ENCODE data around the gene CEMIP.

DNA sequence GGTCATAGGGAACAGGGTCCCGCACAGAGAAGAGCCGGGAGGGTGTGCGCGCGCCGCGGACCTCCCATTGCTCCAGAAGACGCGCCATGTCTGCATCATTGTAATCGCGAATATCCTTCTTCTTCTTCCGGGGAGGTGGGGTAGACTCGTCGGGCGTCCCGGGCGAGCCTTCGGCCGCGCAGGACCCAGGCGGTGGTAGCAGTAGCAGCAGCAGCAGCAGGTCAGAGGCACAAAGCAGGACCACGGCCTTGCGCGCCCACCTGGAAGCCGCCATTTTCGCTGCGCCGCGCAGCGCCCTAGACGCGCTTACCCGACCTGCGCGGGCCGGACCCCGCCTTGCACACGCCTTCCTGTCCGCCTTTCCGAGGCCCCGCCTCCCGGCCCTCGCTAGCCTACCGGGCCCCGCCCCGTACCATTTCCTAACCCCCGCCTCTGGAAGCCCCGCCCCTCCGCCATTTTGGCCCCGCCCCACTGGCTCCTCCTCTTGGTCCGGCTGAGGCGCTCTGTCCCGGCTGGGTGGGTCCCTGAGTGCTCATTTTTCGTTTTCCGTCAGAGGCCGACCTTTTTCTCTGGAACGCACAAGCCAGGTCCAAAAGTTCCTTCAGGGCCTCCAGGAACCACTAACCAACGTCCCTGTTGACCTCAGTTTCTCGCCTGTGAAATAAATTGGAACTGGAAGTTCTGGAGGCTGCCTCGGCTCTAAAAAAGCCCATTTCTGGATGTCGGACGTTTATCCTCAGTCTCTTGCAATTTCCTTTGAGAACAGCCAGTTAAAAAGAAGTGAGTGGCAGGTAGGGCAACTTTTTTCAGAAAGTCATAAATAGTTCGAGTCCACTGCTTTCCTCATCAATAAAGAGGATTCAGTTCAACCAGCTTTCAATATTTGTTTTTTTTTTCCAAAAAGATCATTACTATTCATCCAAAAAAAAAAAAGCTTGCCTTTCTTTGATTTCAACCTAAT lies 210.6 kb downstream of the CEMIP start, which contains the start of gene MESD:
- TF ChIP-seq EZH2phosphoT487 (IDR thresholded peaks at IDR 0.05; ENCODE audit: borderline replicate concordance, low read depth) (no peak), TAF1 (IDR thresholded peaks at IDR 0.05; ENCODE audit: borderline replicate concordance, low read depth, low read length) (peak; percentile 91), EP300 (IDR thresholded peaks at IDR 0.05; ENCODE audit: borderline replicate concordance in 1 of 2, low read depth in 1 of 2, low read length in 1 of 2) (no peak), JUND (IDR thresholded peaks at IDR 0.05) (no peak), CHD2 (IDR thresholded peaks at IDR 0.05; ENCODE audit: low read length, partially characterized antibody) (no peak), TEAD4 (IDR thresholded peaks at IDR 0.05; ENCODE audit: borderline replicate concordance, insufficient read depth) (no peak), YY1 (IDR thresholded peaks at IDR 0.05; ENCODE audit: low read depth) (peak; percentile 92), SIN3A (IDR thresholded peaks at IDR 0.05; ENCODE audit: borderline replicate concordance, low read depth, low read length) (peak; percentile 74; the same call in 1 of the 2 replicates)
- TF ChIP-seq, protein P1, sequence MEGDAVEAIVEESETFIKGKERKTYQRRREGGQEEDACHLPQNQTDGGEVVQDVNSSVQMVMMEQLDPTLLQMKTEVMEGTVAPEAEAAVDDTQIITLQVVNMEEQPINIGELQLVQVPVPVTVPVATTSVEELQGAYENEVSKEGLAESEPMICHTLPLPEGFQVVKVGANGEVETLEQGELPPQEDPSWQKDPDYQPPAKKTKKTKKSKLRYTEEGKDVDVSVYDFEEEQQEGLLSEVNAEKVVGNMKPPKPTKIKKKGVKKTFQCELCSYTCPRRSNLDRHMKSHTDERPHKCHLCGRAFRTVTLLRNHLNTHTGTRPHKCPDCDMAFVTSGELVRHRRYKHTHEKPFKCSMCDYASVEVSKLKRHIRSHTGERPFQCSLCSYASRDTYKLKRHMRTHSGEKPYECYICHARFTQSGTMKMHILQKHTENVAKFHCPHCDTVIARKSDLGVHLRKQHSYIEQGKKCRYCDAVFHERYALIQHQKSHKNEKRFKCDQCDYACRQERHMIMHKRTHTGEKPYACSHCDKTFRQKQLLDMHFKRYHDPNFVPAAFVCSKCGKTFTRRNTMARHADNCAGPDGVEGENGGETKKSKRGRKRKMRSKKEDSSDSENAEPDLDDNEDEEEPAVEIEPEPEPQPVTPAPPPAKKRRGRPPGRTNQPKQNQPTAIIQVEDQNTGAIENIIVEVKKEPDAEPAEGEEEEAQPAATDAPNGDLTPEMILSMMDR (IDR thresholded peaks at IDR 0.05): no peak
- TF ChIP-seq, protein P2, sequence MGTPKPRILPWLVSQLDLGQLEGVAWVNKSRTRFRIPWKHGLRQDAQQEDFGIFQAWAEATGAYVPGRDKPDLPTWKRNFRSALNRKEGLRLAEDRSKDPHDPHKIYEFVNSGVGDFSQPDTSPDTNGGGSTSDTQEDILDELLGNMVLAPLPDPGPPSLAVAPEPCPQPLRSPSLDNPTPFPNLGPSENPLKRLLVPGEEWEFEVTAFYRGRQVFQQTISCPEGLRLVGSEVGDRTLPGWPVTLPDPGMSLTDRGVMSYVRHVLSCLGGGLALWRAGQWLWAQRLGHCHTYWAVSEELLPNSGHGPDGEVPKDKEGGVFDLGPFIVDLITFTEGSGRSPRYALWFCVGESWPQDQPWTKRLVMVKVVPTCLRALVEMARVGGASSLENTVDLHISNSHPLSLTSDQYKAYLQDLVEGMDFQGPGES (IDR thresholded peaks at IDR 0.05; ENCODE audit: low read depth, low read length): no peak
- TF ChIP-seq, protein P3, sequence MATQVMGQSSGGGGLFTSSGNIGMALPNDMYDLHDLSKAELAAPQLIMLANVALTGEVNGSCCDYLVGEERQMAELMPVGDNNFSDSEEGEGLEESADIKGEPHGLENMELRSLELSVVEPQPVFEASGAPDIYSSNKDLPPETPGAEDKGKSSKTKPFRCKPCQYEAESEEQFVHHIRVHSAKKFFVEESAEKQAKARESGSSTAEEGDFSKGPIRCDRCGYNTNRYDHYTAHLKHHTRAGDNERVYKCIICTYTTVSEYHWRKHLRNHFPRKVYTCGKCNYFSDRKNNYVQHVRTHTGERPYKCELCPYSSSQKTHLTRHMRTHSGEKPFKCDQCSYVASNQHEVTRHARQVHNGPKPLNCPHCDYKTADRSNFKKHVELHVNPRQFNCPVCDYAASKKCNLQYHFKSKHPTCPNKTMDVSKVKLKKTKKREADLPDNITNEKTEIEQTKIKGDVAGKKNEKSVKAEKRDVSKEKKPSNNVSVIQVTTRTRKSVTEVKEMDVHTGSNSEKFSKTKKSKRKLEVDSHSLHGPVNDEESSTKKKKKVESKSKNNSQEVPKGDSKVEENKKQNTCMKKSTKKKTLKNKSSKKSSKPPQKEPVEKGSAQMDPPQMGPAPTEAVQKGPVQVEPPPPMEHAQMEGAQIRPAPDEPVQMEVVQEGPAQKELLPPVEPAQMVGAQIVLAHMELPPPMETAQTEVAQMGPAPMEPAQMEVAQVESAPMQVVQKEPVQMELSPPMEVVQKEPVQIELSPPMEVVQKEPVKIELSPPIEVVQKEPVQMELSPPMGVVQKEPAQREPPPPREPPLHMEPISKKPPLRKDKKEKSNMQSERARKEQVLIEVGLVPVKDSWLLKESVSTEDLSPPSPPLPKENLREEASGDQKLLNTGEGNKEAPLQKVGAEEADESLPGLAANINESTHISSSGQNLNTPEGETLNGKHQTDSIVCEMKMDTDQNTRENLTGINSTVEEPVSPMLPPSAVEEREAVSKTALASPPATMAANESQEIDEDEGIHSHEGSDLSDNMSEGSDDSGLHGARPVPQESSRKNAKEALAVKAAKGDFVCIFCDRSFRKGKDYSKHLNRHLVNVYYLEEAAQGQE (IDR thresholded peaks at IDR 0.05; ENCODE audit: low read depth, low read length): no peak
- TF ChIP-seq, protein P4, sequence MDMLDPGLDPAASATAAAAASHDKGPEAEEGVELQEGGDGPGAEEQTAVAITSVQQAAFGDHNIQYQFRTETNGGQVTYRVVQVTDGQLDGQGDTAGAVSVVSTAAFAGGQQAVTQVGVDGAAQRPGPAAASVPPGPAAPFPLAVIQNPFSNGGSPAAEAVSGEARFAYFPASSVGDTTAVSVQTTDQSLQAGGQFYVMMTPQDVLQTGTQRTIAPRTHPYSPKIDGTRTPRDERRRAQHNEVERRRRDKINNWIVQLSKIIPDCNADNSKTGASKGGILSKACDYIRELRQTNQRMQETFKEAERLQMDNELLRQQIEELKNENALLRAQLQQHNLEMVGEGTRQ (IDR thresholded peaks at IDR 0.05; ENCODE audit: borderline replicate concordance, low read depth, low read length): no peak
- TF ChIP-seq, protein P5, sequence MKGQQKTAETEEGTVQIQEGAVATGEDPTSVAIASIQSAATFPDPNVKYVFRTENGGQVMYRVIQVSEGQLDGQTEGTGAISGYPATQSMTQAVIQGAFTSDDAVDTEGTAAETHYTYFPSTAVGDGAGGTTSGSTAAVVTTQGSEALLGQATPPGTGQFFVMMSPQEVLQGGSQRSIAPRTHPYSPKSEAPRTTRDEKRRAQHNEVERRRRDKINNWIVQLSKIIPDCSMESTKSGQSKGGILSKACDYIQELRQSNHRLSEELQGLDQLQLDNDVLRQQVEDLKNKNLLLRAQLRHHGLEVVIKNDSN (IDR thresholded peaks at IDR 0.05; ENCODE audit: borderline replicate concordance, low read depth): no peak
- TF ChIP-seq, protein P6, sequence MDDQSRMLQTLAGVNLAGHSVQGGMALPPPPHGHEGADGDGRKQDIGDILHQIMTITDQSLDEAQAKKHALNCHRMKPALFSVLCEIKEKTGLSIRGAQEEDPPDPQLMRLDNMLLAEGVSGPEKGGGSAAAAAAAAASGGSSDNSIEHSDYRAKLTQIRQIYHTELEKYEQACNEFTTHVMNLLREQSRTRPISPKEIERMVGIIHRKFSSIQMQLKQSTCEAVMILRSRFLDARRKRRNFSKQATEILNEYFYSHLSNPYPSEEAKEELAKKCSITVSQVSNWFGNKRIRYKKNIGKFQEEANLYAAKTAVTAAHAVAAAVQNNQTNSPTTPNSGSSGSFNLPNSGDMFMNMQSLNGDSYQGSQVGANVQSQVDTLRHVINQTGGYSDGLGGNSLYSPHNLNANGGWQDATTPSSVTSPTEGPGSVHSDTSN (IDR thresholded peaks at IDR 0.05): no peak
